Measurements from ENCODE around the gene CHMP1A.

DNA sequence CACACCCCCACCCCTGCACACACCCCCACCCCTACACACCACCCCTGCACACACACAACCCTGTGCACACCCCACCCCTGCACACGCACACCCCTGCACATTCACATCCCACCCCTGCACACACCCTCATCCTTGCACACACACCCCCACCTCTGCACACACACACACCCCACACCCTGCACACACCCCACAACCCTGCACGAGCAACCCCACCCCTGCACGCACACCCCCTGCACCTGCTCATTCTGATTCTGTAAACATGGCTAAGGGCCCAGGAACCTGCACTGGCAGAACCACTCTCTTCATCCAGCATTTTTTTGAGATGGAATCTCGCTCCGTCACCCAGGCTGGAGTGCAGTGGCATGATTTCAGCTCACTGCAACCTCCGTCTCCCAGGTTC lies 18.1 kb downstream of the CHMP1A start:
- TF ChIP-seq, protein P1, sequence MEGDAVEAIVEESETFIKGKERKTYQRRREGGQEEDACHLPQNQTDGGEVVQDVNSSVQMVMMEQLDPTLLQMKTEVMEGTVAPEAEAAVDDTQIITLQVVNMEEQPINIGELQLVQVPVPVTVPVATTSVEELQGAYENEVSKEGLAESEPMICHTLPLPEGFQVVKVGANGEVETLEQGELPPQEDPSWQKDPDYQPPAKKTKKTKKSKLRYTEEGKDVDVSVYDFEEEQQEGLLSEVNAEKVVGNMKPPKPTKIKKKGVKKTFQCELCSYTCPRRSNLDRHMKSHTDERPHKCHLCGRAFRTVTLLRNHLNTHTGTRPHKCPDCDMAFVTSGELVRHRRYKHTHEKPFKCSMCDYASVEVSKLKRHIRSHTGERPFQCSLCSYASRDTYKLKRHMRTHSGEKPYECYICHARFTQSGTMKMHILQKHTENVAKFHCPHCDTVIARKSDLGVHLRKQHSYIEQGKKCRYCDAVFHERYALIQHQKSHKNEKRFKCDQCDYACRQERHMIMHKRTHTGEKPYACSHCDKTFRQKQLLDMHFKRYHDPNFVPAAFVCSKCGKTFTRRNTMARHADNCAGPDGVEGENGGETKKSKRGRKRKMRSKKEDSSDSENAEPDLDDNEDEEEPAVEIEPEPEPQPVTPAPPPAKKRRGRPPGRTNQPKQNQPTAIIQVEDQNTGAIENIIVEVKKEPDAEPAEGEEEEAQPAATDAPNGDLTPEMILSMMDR (IDR thresholded peaks at IDR 0.05; ENCODE audit: low read depth, low read length): no peak
- TF ChIP-seq EZH2phosphoT487 (IDR thresholded peaks at IDR 0.05; ENCODE audit: low read depth): no peak
